ENCODE measurements around the gene SERTM2.

Gene SERTM2

GRCh38 chrX:111561851-111562250 lies 50.4 kb downstream of the SERTM2 start:
- FAIRE-seq, result no peak

GRCh38 chrX:111567542-111568255 lies 56.3 kb downstream of the SERTM2 start:
- FAIRE-seq, result no peak

DNA sequence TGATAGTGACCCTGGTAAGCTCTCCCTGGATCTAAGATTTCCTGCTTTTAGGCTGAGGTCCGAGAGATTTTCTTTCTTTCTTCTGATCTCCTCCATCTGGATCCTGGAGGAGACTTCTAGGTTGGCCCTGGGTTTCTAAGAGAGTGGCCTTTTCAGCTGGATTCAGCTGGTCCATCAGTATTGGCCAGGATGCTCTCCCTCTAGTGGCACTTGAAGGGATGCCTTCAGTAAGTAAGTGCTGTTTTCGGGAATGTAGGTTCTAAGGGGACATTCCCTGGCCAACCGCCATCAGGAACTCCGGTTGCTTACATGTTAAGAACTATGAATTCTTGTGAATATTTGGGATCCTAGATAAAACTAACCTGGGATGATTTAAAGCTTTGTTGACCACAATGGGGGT lies 56.9 kb downstream of the SERTM2 start:
- no peak for FAIRE-seq

- FAIRE-seq, result no peak
Observed at GRCh38 chrX:111568817-111569216, 57.4 kb downstream of the SERTM2 start.
